Measurements from ENCODE around the gene ZSWIM6. TPM values are rescaled to one million over a fixed set of nuclear protein-coding genes. Genes with fewer than 3 reads are reported as not detected.

The ZSWIM6 gene
- total RNA-seq, 6 experiments from 2014 or later, result 9.7 to 13.5 (median 11.7) TPM

DNA sequence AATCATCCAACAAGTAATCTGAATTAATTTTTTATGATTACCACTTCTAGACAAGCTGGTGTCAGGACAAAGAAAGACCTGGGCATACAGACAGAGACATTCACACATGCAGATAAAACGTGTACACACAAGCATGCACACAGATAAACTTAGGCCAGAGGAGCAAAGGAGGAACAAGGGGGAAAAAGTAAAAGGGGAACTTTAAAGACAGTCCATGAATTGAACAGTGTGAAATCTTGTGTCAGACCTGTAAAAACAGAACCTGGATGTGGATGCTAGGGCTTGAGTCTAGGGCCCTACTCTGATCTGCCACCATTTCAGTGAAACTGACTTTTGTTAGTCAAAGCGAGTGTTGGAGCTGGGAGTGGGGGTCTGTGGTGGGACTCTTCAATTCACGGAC, 11.2 kb upstream of the ZSWIM6 start:
- H3K27me3 Mint-ChIP-seq (ENCODE audit: insufficient read depth), result no peaks in the 10 kb centered on the region
- H3K4me3 Mint-ChIP-seq, result no peak overlapping the region
- H3K4me1 Mint-ChIP-seq (ENCODE audit: low read depth), result peaks cover 23% of the 10 kb centered on the region
- TF ChIP-seq, protein P1, sequence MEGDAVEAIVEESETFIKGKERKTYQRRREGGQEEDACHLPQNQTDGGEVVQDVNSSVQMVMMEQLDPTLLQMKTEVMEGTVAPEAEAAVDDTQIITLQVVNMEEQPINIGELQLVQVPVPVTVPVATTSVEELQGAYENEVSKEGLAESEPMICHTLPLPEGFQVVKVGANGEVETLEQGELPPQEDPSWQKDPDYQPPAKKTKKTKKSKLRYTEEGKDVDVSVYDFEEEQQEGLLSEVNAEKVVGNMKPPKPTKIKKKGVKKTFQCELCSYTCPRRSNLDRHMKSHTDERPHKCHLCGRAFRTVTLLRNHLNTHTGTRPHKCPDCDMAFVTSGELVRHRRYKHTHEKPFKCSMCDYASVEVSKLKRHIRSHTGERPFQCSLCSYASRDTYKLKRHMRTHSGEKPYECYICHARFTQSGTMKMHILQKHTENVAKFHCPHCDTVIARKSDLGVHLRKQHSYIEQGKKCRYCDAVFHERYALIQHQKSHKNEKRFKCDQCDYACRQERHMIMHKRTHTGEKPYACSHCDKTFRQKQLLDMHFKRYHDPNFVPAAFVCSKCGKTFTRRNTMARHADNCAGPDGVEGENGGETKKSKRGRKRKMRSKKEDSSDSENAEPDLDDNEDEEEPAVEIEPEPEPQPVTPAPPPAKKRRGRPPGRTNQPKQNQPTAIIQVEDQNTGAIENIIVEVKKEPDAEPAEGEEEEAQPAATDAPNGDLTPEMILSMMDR (IDR thresholded peaks at IDR 0.05), result no peak
- no peak overlapping the region for H3K27ac Mint-ChIP-seq
- H3K9me3 Mint-ChIP-seq, result no peaks in the 10 kb centered on the region
- H3K36me3 Mint-ChIP-seq (ENCODE audit: low read depth), result no peaks in the 10 kb centered on the region
- no peak for DNase-seq

DNA sequence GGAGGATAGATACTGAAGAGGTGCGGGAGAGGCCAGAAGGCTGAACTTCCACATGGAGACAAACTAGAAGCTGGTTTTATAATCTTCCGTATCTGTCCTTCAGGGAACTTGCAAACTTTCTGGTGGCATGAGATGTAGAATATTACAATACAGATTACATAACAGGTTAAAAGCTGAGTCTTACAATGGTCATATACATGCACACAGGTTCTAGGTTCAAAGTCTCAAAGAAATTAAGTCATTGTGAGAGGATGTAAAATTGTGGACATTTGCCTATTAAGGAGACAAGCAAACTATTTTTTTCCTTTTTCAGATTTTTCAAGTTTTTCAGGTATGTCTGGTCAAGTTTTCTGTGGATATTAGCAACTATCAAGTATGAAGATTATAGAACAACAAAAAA, 10.4 kb upstream of the ZSWIM6 start:
- TF ChIP-seq, protein P1 (IDR thresholded peaks at IDR 0.05), result no peak
- Mint-ChIP-seq H3K36me3 (ENCODE audit: low read depth) (no peaks in the 10 kb centered on the region), H3K4me1 (ENCODE audit: low read depth) (peaks cover 22% of the 10 kb centered on the region), H3K4me3 (no peak overlapping the region), H3K9me3 (no peaks in the 10 kb centered on the region), H3K27me3 (ENCODE audit: insufficient read depth) (no peaks in the 10 kb centered on the region), H3K27ac (no peak overlapping the region)
- no peak for DNase-seq

DNA sequence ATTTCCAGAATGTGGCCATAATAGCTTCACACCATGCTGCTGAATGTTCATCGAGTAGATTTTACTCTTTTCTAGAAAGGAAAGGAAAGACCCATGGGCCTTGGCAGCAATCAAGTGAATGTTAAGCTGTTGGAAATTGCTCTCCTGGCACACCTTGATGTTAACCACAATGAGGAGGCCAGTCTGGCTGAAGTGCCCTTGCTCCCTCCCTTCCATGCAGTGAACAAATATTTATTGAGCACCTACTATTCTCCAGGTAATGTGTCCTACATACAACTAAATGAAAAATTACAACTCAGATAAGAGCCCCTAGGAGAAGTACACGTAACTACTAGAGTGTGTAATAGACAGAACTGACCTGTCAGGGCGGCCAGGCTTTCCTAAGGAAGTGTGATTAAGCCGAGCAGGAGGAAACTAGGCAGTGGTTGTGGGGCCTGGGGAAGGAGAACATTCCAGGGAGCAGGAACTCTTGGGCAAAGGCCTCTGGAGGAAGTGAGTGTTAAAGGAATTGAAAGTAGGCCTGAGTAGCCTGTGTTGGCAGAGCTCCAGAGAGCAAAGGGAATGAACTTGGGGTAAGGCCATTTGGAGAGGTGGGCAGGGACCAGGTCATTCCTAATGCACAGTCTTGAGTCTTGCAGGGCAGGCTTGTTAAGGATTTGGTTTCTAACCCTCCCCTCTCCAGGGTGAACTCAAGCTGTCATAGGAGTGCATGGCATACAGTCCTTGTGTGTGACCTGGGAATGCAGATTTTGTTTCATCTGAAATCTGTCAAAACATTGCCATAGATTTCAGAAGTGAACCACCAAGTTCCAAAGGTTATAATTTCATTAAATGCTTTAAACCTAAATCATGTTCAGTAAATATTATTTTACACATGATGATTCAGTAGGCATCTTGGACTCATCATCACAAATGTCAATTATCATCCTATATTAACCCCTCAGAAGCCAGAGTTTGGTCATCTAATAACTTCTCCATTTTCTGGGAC, 9.0 kb upstream of the ZSWIM6 start:
- H3K27me3 Mint-ChIP-seq (ENCODE audit: insufficient read depth), result no peaks in the 10 kb centered on the region
- H3K36me3 Mint-ChIP-seq (ENCODE audit: low read depth), result no peaks in the 10 kb centered on the region
- peak overlapping the region; percentile 65 for H3K27ac Mint-ChIP-seq
- peak overlapping the region; percentile 5; the same call in 1 of the 2 replicates for H3K4me3 Mint-ChIP-seq
- DNase-seq, result no peak
- TF ChIP-seq, protein P1 (IDR thresholded peaks at IDR 0.05), result no peak
- H3K4me1 Mint-ChIP-seq (ENCODE audit: low read depth), result peaks cover 33% of the 10 kb centered on the region
- no peaks in the 10 kb centered on the region for H3K9me3 Mint-ChIP-seq

DNA sequence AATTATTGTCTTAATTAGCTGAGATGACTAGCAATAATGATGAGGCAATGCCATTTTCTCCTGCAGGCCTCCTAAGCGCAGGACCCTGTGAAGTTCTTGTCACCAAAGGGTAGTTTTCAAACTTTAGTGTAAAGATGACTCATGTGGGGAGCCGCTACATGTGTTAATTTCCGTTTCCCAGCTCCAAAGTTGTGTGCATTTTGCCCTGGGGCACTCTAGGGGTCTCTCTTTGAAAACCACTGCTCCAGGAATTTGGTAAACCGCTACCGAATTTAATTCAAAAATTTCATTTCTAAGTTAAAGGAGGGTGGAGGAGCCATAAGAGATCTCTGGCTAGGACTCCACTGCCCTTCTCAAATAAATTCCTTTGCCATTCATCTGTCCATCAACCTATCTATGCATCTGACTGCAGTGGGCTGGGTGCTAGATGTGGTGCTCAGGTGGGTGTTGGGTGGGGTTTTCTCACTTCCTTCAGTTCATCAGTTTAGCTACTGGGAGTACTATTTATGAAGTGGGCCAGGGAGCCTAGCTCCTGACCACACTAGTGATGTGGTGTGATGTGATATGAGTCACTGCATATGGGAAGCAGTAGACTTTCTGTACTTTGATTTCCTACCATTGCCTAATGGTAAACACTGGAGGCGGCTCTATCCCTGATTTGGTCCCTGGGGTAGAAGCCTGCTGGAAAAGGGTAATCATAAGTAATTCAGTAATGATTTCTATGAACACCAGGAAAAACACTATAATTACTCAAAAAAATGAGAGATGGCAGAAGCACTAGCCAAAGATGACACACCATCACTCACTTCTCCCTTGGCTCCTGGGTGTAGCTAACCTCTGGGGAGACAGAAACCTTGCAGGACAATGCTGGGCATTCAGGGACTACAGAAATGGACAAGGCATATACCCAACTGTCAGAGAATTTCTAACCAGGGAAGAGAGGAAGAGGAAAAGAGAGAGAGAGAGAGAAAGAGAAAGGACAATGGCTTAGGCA, 4.0 kb upstream of the ZSWIM6 start:
- peak; percentile 60 for DNase-seq
- H3K36me3 Mint-ChIP-seq (ENCODE audit: low read depth), result no peaks in the 10 kb centered on the region
- no peaks in the 10 kb centered on the region for H3K9me3 Mint-ChIP-seq
- no peaks in the 10 kb centered on the region; the same call in 1 of the 2 replicates for H3K27me3 Mint-ChIP-seq (ENCODE audit: insufficient read depth)
- peak overlapping the region; percentile 87 for H3K4me3 Mint-ChIP-seq
- peak overlapping the region; percentile 90 for H3K27ac Mint-ChIP-seq
- TF ChIP-seq, protein P1 (IDR thresholded peaks at IDR 0.05), result no peak; the same call in 1 of the 2 replicates
- peaks cover 44% of the 10 kb centered on the region for H3K4me1 Mint-ChIP-seq (ENCODE audit: low read depth)
